GM23338 (cell line): ENCODE results near the gene TAF12. TPM values are rescaled to one million over a fixed set of nuclear protein-coding genes. Genes with fewer than 3 reads are reported as not detected.

Source experiments
- ATAC-seq: fragments of 200-7000 bp; cut with Tn5 transposase; 3 replicates; pipeline ENCODE4 v1.9.1; 2020
- DNase-seq: peaks from one replicate; pipeline ENCODE4 v3.0.0-alpha.2; 2015; ENCODE audit warnings: low spot score
- H2AFZ ChIP-seq: fragments of 200-600 bp; sonication (generic); 2 replicates; pipeline ENCODE4 v1.8.0; 2016; ENCODE audit warnings: antibody characterized with exemption, mild to moderate bottlenecking, moderate library complexity
- H3F3A ChIP-seq: fragments of 200-600 bp; sonication (generic); replicated peaks from 2 replicates; pipeline ENCODE4 v1.8.0; 2017; ENCODE audit warnings: antibody characterized with exemption, mixed run types, low read depth
- H3K27ac ChIP-seq: fragments of 200-600 bp; sonication (generic); 2 replicates; pipeline ENCODE4 v1.6.1; 2016; ENCODE audit warnings: low read depth
- H3K27me3 ChIP-seq: fragments of 200-600 bp; sonication (generic); 2 replicates; pipeline ENCODE4 v1.8.0; 2016; ENCODE audit warnings: mild to moderate bottlenecking, mixed run types, moderate library complexity; ENCODE audit not compliant: insufficient read depth
- H3K36me3 ChIP-seq: fragments of 200-600 bp; sonication (generic); 2 replicates; pipeline ENCODE4 v1.8.0; 2016; ENCODE audit warnings: mild to moderate bottlenecking; ENCODE audit not compliant: insufficient read depth
- H3K4me1 ChIP-seq: fragments of 200-600 bp; sonication (generic); 2 replicates; pipeline ENCODE4 v1.8.0; 2016; ENCODE audit warnings: mild to moderate bottlenecking, moderate library complexity; ENCODE audit not compliant: insufficient read depth
- H3K4me2 ChIP-seq: fragments of 200-600 bp; sonication (generic); 2 replicates; pipeline ENCODE4 v1.7.1; 2017; ENCODE audit warnings: mixed run types
- H3K4me3 ChIP-seq: fragments of 200-600 bp; sonication (generic); 2 replicates; pipeline ENCODE4 v1.6.1; 2016; ENCODE audit warnings: mixed run types
- H3K79me2 ChIP-seq: fragments of 200-600 bp; sonication (generic); replicated peaks from 2 replicates; pipeline ENCODE4 v1.8.0; 2017; ENCODE audit warnings: mild to moderate bottlenecking; ENCODE audit not compliant: insufficient read depth
- H3K9me2 ChIP-seq: fragments of 200-600 bp; sonication (generic); 2 replicates; pipeline ENCODE4 v1.8.0; 2017; ENCODE audit not compliant: insufficient read depth
- H4K20me1 ChIP-seq: fragments of 200-600 bp; sonication (generic); replicated peaks from 2 replicates; pipeline ENCODE4 v1.8.0; 2017; ENCODE audit warnings: mild to moderate bottlenecking; ENCODE audit not compliant: insufficient read depth
- H3K27ac Mint-ChIP-seq: 2 replicates; pipeline ENCODE4 v1.8.0; 2020; ENCODE audit warnings: inconsistent platforms, mild to moderate bottlenecking, moderate library complexity, mixed read lengths
- H3K27me3 Mint-ChIP-seq: 3 replicates; pipeline ENCODE4 v1.8.0; 2022; ENCODE audit warnings: low read depth, mild to moderate bottlenecking, moderate library complexity, mixed read lengths, inconsistent platforms; ENCODE audit not compliant: insufficient read depth, poor library complexity
- H3K36me3 Mint-ChIP-seq: 3 replicates; pipeline ENCODE4 v1.8.0; 2021; ENCODE audit warnings: low read depth, mild to moderate bottlenecking, inconsistent platforms, moderate library complexity, mixed read lengths
- H3K4me1 Mint-ChIP-seq: 3 replicates; pipeline ENCODE4 v1.8.0; 2020; ENCODE audit warnings: mild to moderate bottlenecking, inconsistent platforms, mixed read lengths
- H3K4me3 Mint-ChIP-seq: 3 replicates; pipeline ENCODE4 v1.8.0; 2021; ENCODE audit warnings: moderate library complexity, mild to moderate bottlenecking, inconsistent platforms, mixed read lengths
- H3K9me3 Mint-ChIP-seq: 3 replicates; pipeline ENCODE4 v1.8.0; 2020; ENCODE audit warnings: moderate library complexity, mild to moderate bottlenecking, inconsistent platforms, mixed read lengths
- CREB1 ChIP-seq: fragments of 250-450 bp; sonication (Bioruptor Pico); IDR thresholded peaks from 2 replicates; pipeline ENCODE4 v1.5.0; 2020; ENCODE audit warnings: low read depth, mild to moderate bottlenecking, moderate library complexity
- CTCF ChIP-seq, 2 experiments: fragments of 200-600 bp in 1 of 2; sonication (generic) in 1 of 2; conservative IDR thresholded peaks; 2 replicates each; pipeline versions ENCODE4 v1.5.1 to v1.6.1; 2016 to 2017; ENCODE audit warnings: antibody characterized with exemption in 2 of 2, low read depth in 2 of 2, mild to moderate bottlenecking in 2 of 2, moderate library complexity in 1 of 2
- ETS1 ChIP-seq: IDR thresholded peaks from 2 replicates; pipeline ENCODE4 v1.6.1; 2016; ENCODE audit warnings: antibody characterized with exemption
- EZH2 ChIP-seq: fragments of 200-600 bp; sonication (generic); IDR thresholded peaks from one replicate; pipeline ENCODE4 v1.8.0; 2017; ENCODE audit warnings: antibody characterized with exemption, mild to moderate bottlenecking, low read depth; ENCODE audit not compliant: unreplicated experiment
- EZH2phosphoT487 ChIP-seq: fragments of 200-600 bp; sonication (generic); IDR thresholded peaks from one replicate; pipeline ENCODE4 v1.8.1; 2018; ENCODE audit warnings: antibody characterized with exemption; ENCODE audit not compliant: unreplicated experiment
- NANOG ChIP-seq: IDR thresholded peaks from 2 replicates; pipeline ENCODE4 v1.6.1; 2016; ENCODE audit warnings: antibody characterized with exemption, borderline replicate concordance
- POLR2AphosphoS5 ChIP-seq: IDR thresholded peaks from 2 replicates; pipeline ENCODE4 v1.6.1; 2016; ENCODE audit warnings: antibody characterized with exemption, low read depth
- REST ChIP-seq: IDR thresholded peaks from one replicate; pipeline ENCODE4 v1.6.1; 2018; ENCODE audit warnings: antibody characterized with exemption; ENCODE audit not compliant: unreplicated experiment
- STAT1 ChIP-seq: IDR thresholded peaks from one replicate; pipeline ENCODE4 v1.6.1; 2016; ENCODE audit warnings: antibody characterized with exemption; ENCODE audit not compliant: unreplicated experiment
- ZNF114 ChIP-seq: fragments of 250-450 bp; sonication (Bioruptor Pico); IDR thresholded peaks from 2 replicates; pipeline ENCODE4 v1.5.0; 2020; ENCODE audit warnings: mild to moderate bottlenecking, moderate library complexity
- ZNF331 ChIP-seq: fragments of 250-450 bp; sonication (Bioruptor Pico); IDR thresholded peaks from 2 replicates; pipeline ENCODE4 v1.5.0; 2020; ENCODE audit warnings: low read depth, mild to moderate bottlenecking, moderate library complexity
- ZNF462 ChIP-seq: fragments of 250-450 bp; sonication (Bioruptor Pico); IDR thresholded peaks from 2 replicates; pipeline ENCODE4 v1.5.0; 2020; ENCODE audit warnings: mild to moderate bottlenecking, moderate library complexity
- polyA plus RNA-seq: library from polyadenylated mRNA; unstranded; fragments of >200 nt; fragmentation: Nextera tagmentation; extraction: Ambion mirVana; gene quantifications from 2 replicates; pipeline ENCODE4 v1.2.1, GENCODE V29; 2016
- total RNA-seq: library from RNA; depleted of rRNA; stranded (reverse); fragments of >200 nt; shearing (Covaris generic); gene quantifications from 2 replicates; pipeline ENCODE4 v1.2.3, GENCODE V29; 2014

The TAF12 gene
- total and polyA plus RNA-seq, 2 experiments from 2014 or later = 15.2 to 46.8 TPM

- Histone ChIP-seq H3K27me3 (no peaks in the 10 kb centered on the region), H4K20me1 (no peaks in the 10 kb centered on the region), H3K9me2 (no peaks in the 10 kb centered on the region), H3F3A (peaks cover 17% of the 10 kb centered on the region; the same call in 1 of the 2 replicates), H3K36me3 (peaks cover 17% of the 10 kb centered on the region; the same call in 1 of the 2 replicates), H3K27ac (0 out of 2 replicates have a peak overlapping the region, but pooled peaks have one; percentile 66), H3K79me2 (no peaks in the 10 kb centered on the region), H3K4me1 (no peaks in the 10 kb centered on the region; the same call in 1 of the 2 replicates), H3K4me3 (no peak overlapping the region), H2AFZ (no peak overlapping the region), H3K4me2 (no peak overlapping the region)
- H3K9me3 Mint-ChIP-seq = no peaks in the 10 kb centered on the region
- no peaks in the 10 kb centered on the region for H3K27me3 Mint-ChIP-seq
- H3K4me3 Mint-ChIP-seq = no peak overlapping the region
- ATAC-seq (no peak), DNase-seq (no peak)
- peaks cover 7% of the 10 kb centered on the region; the same call in 2 of the 3 replicates for H3K4me1 Mint-ChIP-seq
- peaks cover 17% of the 10 kb centered on the region for H3K36me3 Mint-ChIP-seq
- no peak overlapping the region for H3K27ac Mint-ChIP-seq
- TF ChIP-seq NANOG (no peak), ZNF331 (no peak), POLR2AphosphoS5 (no peak), ZNF462 (CRISPR knock-in tag) (no peak), ETS1 (no peak), CREB1 (CRISPR knock-in tag) (no peak), ZNF114 (CRISPR knock-in tag) (no peak), CTCF (conservative IDR thresholded peaks at IDR 0.05; ENCODE audit: low read depth in 2 of 2) (no peak), STAT1 (no peak), EZH2phosphoT487 (no peak), REST (no peak), EZH2 (no peak)
Observed at GRCh38 chr1:28604962-28605361, 37.9 kb downstream of the TAF12 start.
